Upper lobe of left lung (tissue), 6 donors: ENCODE results near the gene PPP2R2B. TPM values are rescaled to one million over a fixed set of nuclear protein-coding genes. Genes with fewer than 3 reads are reported as not detected.

Experiments
- ATAC-seq, 2 donors: fragments of 200-7000 bp; cut with Tn5 transposase; one replicate each; pipeline ENCODE4 v1.9.1; 2022; ENCODE audit warnings: mild to moderate bottlenecking in 2 of 2, moderate library complexity in 2 of 2; ENCODE audit not compliant: low FRiP score in 2 of 2
- DNase-seq, 2 donors: peaks; one replicate each; pipeline ENCODE4 v3.0.0-alpha.2; 2019 to 2020
- H3K27ac ChIP-seq, 4 donors: fragments of 200-600 bp; sonication (generic); one replicate each; pipeline ENCODE4 v1.5.1; 2016 to 2019
- H3K27me3 ChIP-seq, 4 donors: fragments of 200-600 bp; sonication (generic); one replicate each; pipeline ENCODE4 v1.5.1; 2017 to 2019
- H3K36me3 ChIP-seq, 4 donors: fragments of 200-600 bp; sonication (generic); one replicate each; pipeline ENCODE4 v1.5.1; 2016 to 2019
- H3K4me1 ChIP-seq, 4 donors: fragments of 200-600 bp; sonication (generic); one replicate each; pipeline ENCODE4 v1.5.1; 2018 to 2019
- H3K4me3 ChIP-seq, 4 donors: fragments of 200-600 bp; sonication (generic); one replicate each; pipeline ENCODE4 v1.5.1; 2017 to 2019; ENCODE audit warnings: mild to moderate bottlenecking in 2 of 4, moderate library complexity in 1 of 4
- H3K9me3 ChIP-seq, 4 donors: fragments of 200-600 bp; sonication (generic); one replicate each; pipeline ENCODE4 v1.5.1; 2018 to 2019
- CTCF ChIP-seq, 6 experiments: fragments of 450-650 bp in 4 of 6; fragments of 200-600 bp in 2 of 6; sonication (generic) in 2 of 6; IDR thresholded peaks; one replicate each; pipeline ENCODE4 v1.5.1; 2016 to 2019; ENCODE audit warnings: antibody characterized with exemption in 6 of 6
- EP300 ChIP-seq, 4 donors: sonication (generic); formaldehyde crosslinking; IDR thresholded peaks; one replicate each; pipeline ENCODE4 v1.5.1; 2017; ENCODE audit warnings: antibody characterized with exemption in 4 of 4, control low read depth in 2 of 4
- POLR2A ChIP-seq, 4 donors: fragments of 450-650 bp; IDR thresholded peaks; one replicate each; pipeline ENCODE4 v1.5.1; 2016 to 2017; ENCODE audit warnings: antibody characterized with exemption in 4 of 4, mild to moderate bottlenecking in 2 of 4
- POLR2AphosphoS5 ChIP-seq, 2 donors: sonication (generic); formaldehyde crosslinking; IDR thresholded peaks; one replicate each; pipeline ENCODE4 v1.5.1; 2017; ENCODE audit warnings: antibody characterized with exemption in 2 of 2
- WGBS, 2 donors: methylation state at CpG; one replicate each; pipeline ENCODE4 v1.1.5; 2017 to 2018; 5-methylcytosine and 5-hydroxymethylcytosine counted together
- total RNA-seq, 6 donors: library from RNA; depleted of rRNA in 4 of 6; stranded (reverse); fragments of >200 nt in 4 of 6; gene quantifications; one replicate each; pipeline versions ENCODE4 v1.1.0 to v1.2.1, GENCODE V29; 2016 to 2021
- donor health status: DM: no; HTN: no; CAD: no; lungs with moderate emphysema.
- donor health status: DM: no; HTN: yes; CAD: no; lungs with severe emphysema.

The PPP2R2B gene
- total RNA-seq, 6 donors from 2014 or later: 0.49 to 7.4 (median 1.3) TPM

DNA sequence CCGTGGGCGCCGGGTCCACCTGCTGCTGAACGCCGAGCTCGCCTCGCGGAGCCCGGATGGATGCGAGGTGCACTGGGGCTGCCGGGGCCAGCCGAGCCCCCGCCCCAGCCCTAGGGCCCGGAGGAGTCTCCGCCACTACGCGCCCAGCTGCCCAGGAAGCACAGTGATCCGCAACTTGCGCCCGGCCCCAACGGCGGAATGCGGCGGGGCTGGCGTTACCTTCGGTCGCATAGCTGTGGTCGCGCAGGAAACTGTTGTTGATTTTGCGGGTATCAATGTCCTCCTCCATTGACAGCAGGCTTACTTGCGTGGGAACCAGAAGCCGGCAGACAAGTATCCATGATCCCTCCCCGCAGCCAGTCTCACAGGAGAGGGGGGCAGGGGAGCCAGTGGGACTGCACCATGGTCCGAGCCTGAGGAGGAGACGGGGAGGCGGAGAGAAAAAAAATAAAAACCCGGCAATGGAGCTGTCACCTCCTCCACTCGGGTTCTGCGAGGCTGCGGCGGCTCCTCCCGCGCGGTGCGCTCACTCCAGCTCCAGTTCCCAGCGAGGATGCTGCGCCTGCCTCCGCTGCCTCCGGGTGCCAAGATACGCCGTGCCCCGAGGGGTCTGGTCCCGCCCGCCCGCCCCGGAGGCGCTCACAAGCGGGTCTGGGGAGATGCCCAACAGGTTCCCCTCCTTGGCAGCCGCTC is 628 bp downstream of the PPP2R2B start:
- no peaks in the 10 kb centered on the region for H3K36me3 ChIP-seq
- ATAC-seq (peak in 1 of 2 donors; percentile 51), DNase-seq (peak in 1 of 2 donors; percentile 83)
- H3K9me3 ChIP-seq: no peaks in the 10 kb centered on the region
- H3K4me1 ChIP-seq: peaks cover 18 to 23% (median 20%) of the 10 kb centered on the region in 4 donors
- TF ChIP-seq POLR2A (IDR thresholded peaks at IDR 0.05): no peak
- no peak for TF ChIP-seq POLR2AphosphoS5 (IDR thresholded peaks at IDR 0.05)
- TF ChIP-seq EP300 (IDR thresholded peaks at IDR 0.05): no peak
- no peak for TF ChIP-seq CTCF (IDR thresholded peaks at IDR 0.05)
- WGBS, 2 donors: 0 to 2% methylated on average over 1 to 40 of the region's 59 CpGs
- H3K27me3 ChIP-seq: peaks cover 0 to 17% (median 7%) of the 10 kb centered on the region in 4 donors
- H3K27ac ChIP-seq: peak overlapping the region in 1 of 4 donors; percentile 36
- peak overlapping the region; percentile 1 to 55 (median 46) for H3K4me3 ChIP-seq

GRCh38 chr5:146877178-146877681 is 1.3 kb downstream of the PPP2R2B start:
- H3K27me3 ChIP-seq: peaks cover 0 to 17% (median 7%) of the 10 kb centered on the region in 4 donors
- H3K4me3 ChIP-seq: peak overlapping the region in 3 of 4 donors; percentile 41 to 55 (median 52)
- H3K27ac ChIP-seq: no peak overlapping the region
- peaks cover 18 to 23% (median 20%) of the 10 kb centered on the region in 4 donors for H3K4me1 ChIP-seq
- H3K36me3 ChIP-seq: no peaks in the 10 kb centered on the region
- TF ChIP-seq EP300 (IDR thresholded peaks at IDR 0.05) (no peak), POLR2AphosphoS5 (IDR thresholded peaks at IDR 0.05) (no peak)
- ATAC-seq (peak in 1 of 2 donors; percentile 5), DNase-seq (no peak)
- 6 to 14% methylated on average over 14 of the region's 14 CpGs for WGBS, 2 donors
- H3K9me3 ChIP-seq: no peaks in the 10 kb centered on the region

GRCh38 chr5:146873186-146873917 is 5.2 kb downstream of the PPP2R2B start:
- TF ChIP-seq POLR2A (IDR thresholded peaks at IDR 0.05): no peak
- TF ChIP-seq POLR2AphosphoS5 (IDR thresholded peaks at IDR 0.05): no peak
- TF ChIP-seq CTCF (IDR thresholded peaks at IDR 0.05): no peak
- TF ChIP-seq EP300 (IDR thresholded peaks at IDR 0.05): no peak
- no peak for ATAC-seq

GRCh38 chr5:146872188-146872587 is 6.4 kb downstream of the PPP2R2B start:
- no peak overlapping the region for H3K4me3 ChIP-seq
- peaks cover 0 to 2% (median under 1%) of the 10 kb centered on the region in 4 donors for H3K27me3 ChIP-seq
- no peak for DNase-seq
- 43 to 72% methylated on average over 1 of the region's 1 CpG for WGBS, 2 donors
- H3K4me1 ChIP-seq: peaks cover under 1 to 4% (median 2%) of the 10 kb centered on the region in 4 donors
- no peak overlapping the region for H3K27ac ChIP-seq
- ATAC-seq: no peak
- TF ChIP-seq POLR2AphosphoS5 (IDR thresholded peaks at IDR 0.05) (no peak), CTCF (IDR thresholded peaks at IDR 0.05) (no peak), EP300 (IDR thresholded peaks at IDR 0.05) (no peak), POLR2A (IDR thresholded peaks at IDR 0.05) (no peak)
- no peaks in the 10 kb centered on the region for H3K36me3 ChIP-seq
- H3K9me3 ChIP-seq: no peaks in the 10 kb centered on the region

More at GRCh38 chr5:146873186-146873917, 5.2 kb downstream of the PPP2R2B start:
- H3K9me3 ChIP-seq: no peaks in the 10 kb centered on the region
- peaks cover 13 to 16% (median 13%) of the 10 kb centered on the region in 4 donors for H3K4me1 ChIP-seq
- H3K4me3 ChIP-seq: no peak overlapping the region
- DNase-seq: peak in 1 of 2 donors; percentile 7
- H3K27me3 ChIP-seq: peaks cover 0 to 13% (median 5%) of the 10 kb centered on the region in 4 donors
- 93 to 94% methylated on average over 7 of the region's 7 CpGs for WGBS, 2 donors
- H3K36me3 ChIP-seq: no peaks in the 10 kb centered on the region
- no peak overlapping the region for H3K27ac ChIP-seq
